ELR (cell line): Measurements from ENCODE around the gene EIF2B5.
"Not testable (repeated sequence)": the region's sequence is repeated elsewhere in the genome, so short reads cannot be mapped to it uniquely, and the experiment has no call there.

Source experiments
- DNase-seq: peaks from one replicate; pipeline ENCODE4 v3.0.0-alpha.2; 2015; ENCODE audit warnings: low read depth

The EIF2B5 gene

GRCh38 chr3:184145751-184146270 is 10.7 kb downstream of the EIF2B5 start:
- DNase-seq = no peak

- DNase-seq = no peak
Measured at GRCh38 chr3:184148076-184148475, 12.9 kb downstream of the EIF2B5 start.

GRCh38 chr3:184149123-184149522 is 14.0 kb downstream of the EIF2B5 start:
- DNase-seq = no peak

GRCh38 chr3:184149770-184150169 is 14.6 kb downstream of the EIF2B5 start:
- peak; percentile 43 for DNase-seq

GRCh38 chr3:184154885-184155643 is 19.9 kb downstream of the EIF2B5 start, which contains the start of gene DVL3:
Gene DVL3 (plus strand): TSS chr3:184155377. CDS start chr3:184155636, 259 bp downstream.
- DNase-seq = peak; percentile 64

- peak; percentile 66 for DNase-seq
Measured at GRCh38 chr3:184155644-184156521, 20.7 kb downstream of the EIF2B5 start.

GRCh38 chr3:184156522-184156955 is 21.4 kb downstream of the EIF2B5 start:
- DNase-seq = peak; percentile 55

GRCh38 chr3:184157206-184157605 is 22.0 kb downstream of the EIF2B5 start:
- no peak for DNase-seq

- DNase-seq = no peak
Measured at GRCh38 chr3:184158404-184158803, 23.2 kb downstream of the EIF2B5 start.

GRCh38 chr3:184160456-184160855 is 25.3 kb downstream of the EIF2B5 start:
- peak; percentile 41 for DNase-seq

- not testable (repeated sequence) for DNase-seq
Measured at GRCh38 chr3:184162571-184163070, 27.5 kb downstream of the EIF2B5 start.

- no peak for DNase-seq
Measured at GRCh38 chr3:184164648-184165330, 29.6 kb downstream of the EIF2B5 start.

- no peak for DNase-seq
Measured at GRCh38 chr3:184165543-184165942, 30.4 kb downstream of the EIF2B5 start.

- no peak for DNase-seq
Measured at GRCh38 chr3:184166671-184167070, 31.5 kb downstream of the EIF2B5 start.

GRCh38 chr3:184167786-184168185 is 32.6 kb downstream of the EIF2B5 start:
- DNase-seq = no peak

GRCh38 chr3:184168363-184169120 is 33.4 kb downstream of the EIF2B5 start:
- DNase-seq = peak; percentile 94

GRCh38 chr3:184169896-184170875 is 35.0 kb downstream of the EIF2B5 start:
- DNase-seq = no peak

- DNase-seq = peak; percentile 91
Measured at GRCh38 chr3:184171562-184171961, 36.4 kb downstream of the EIF2B5 start.

GRCh38 chr3:184172681-184173373 is 37.7 kb downstream of the EIF2B5 start:
- DNase-seq = peak; percentile 87
